22Rv1 (cell line): ENCODE results near the gene BLVRA.

Experiments used
- CTCF ChIP-seq: fragments of 450-650 bp; IDR thresholded peaks from 2 replicates; pipeline ENCODE4 v1.5.1; 2017; ENCODE audit warnings: mild to moderate bottlenecking
- ZFX ChIP-seq: fragments of 450-650 bp; IDR thresholded peaks from 2 replicates; pipeline ENCODE4 v1.6.1; 2017; ENCODE audit warnings: antibody characterized with exemption, borderline replicate concordance

- no peak for TF ChIP-seq CTCF
- no peak for TF ChIP-seq ZFX
Measured at GRCh38 chr7:43855176-43855575, 96.7 kb downstream of the BLVRA start.
